DND-41 (cell line): ENCODE data around the gene EPDR1.
A peak's percentile ranks its signal among the peaks of the same experiment; 100 is the strongest.

ENCODE experiments used
- ATAC-seq: fragments of 200-7000 bp; cut with Tn5 transposase; 3 replicates; pipeline ENCODE4 v1.9.1; 2021; ENCODE audit warnings: low read depth; ENCODE audit not compliant: insufficient read depth
- DNase-seq: peaks from one replicate; pipeline ENCODE4 v3.0.0-alpha.2; 2020
- H2AFZ ChIP-seq: 2 replicates; pipeline ENCODE4 v1.6.0; 2012; ENCODE audit warnings: low read depth, low read length
- H3K27ac ChIP-seq: 2 replicates; pipeline ENCODE4 v1.5.1; 2012; ENCODE audit warnings: low read length, inconsistent platforms
- H3K27me3 ChIP-seq: fragments of 200-600 bp; sonication (generic); 2 replicates; pipeline ENCODE4 v1.6.0; 2012; ENCODE audit warnings: low read length, mild to moderate bottlenecking, inconsistent platforms; ENCODE audit not compliant: insufficient read depth, poor library complexity
- H3K36me3 ChIP-seq: 2 replicates; pipeline ENCODE4 v1.5.1; 2012; ENCODE audit warnings: low read length, inconsistent platforms; ENCODE audit not compliant: insufficient read depth
- H3K4me1 ChIP-seq: 2 replicates; pipeline ENCODE4 v1.5.1; 2012; ENCODE audit warnings: mild to moderate bottlenecking, low read length; ENCODE audit not compliant: insufficient read depth
- H3K4me2 ChIP-seq: 2 replicates; pipeline ENCODE4 v1.6.0; 2012; ENCODE audit warnings: mild to moderate bottlenecking, moderate library complexity, low read length, inconsistent platforms; ENCODE audit not compliant: insufficient read depth
- H3K4me3 ChIP-seq, 2 experiments: fragments of 200-600 bp in 1 of 2; shearing (Covaris generic) in 1 of 2; 2 replicates each; pipeline ENCODE4 v1.5.1; 2012 to 2016; ENCODE audit warnings: inconsistent platforms in 2 of 2, low read length in 2 of 2, mild to moderate bottlenecking in 2 of 2, low read depth in 1 of 2, moderate library complexity in 1 of 2
- H3K79me2 ChIP-seq: 2 replicates; pipeline ENCODE4 v1.6.0; 2012; ENCODE audit warnings: low read length, inconsistent platforms; ENCODE audit not compliant: insufficient read depth
- H3K9ac ChIP-seq: 2 replicates; pipeline ENCODE4 v1.6.0; 2012; ENCODE audit warnings: low read depth, mild to moderate bottlenecking, inconsistent platforms, low read length, moderate library complexity
- H3K9me3 ChIP-seq: 2 replicates; pipeline ENCODE4 v1.5.1; 2012; ENCODE audit warnings: low read length, moderate library complexity, mild to moderate bottlenecking, inconsistent platforms; ENCODE audit not compliant: insufficient read depth, severe bottlenecking
- H4K20me1 ChIP-seq: 2 replicates; pipeline ENCODE4 v1.6.0; 2012; ENCODE audit warnings: low read length; ENCODE audit not compliant: insufficient read depth
- CTCF ChIP-seq: IDR thresholded peaks from 2 replicates; pipeline ENCODE4 v1.5.1; 2012; ENCODE audit warnings: borderline replicate concordance, low read length, moderate library complexity, mild to moderate bottlenecking; ENCODE audit not compliant: poor library complexity, severe bottlenecking; ENCODE audit errors: extremely low read depth
- EZH2 ChIP-seq: IDR thresholded peaks from 3 replicates; pipeline ENCODE4 v1.6.1; 2012; ENCODE audit warnings: borderline replicate concordance, low read depth, mild to moderate bottlenecking, moderate library complexity, low read length, inconsistent platforms; ENCODE audit not compliant: severe bottlenecking

EPDR1 gene

GRCh38 chr7:37920849-37921805 is 687 bp downstream of the EPDR1 start:
- peaks cover 8% of the 10 kb centered on the region for H3K27me3 ChIP-seq
- no peaks in the 10 kb centered on the region; the same call in 1 of the 2 replicates for H4K20me1 ChIP-seq
- peak; percentile 81 for ATAC-seq
- peak; percentile 76 for DNase-seq
- peak overlapping the region; percentile 48 to 79 for H3K4me3 ChIP-seq
- H3K4me1 ChIP-seq, result peaks cover 27% of the 10 kb centered on the region
- H3K4me2 ChIP-seq, result peak overlapping the region; percentile 86
- H3K9me3 ChIP-seq, result peaks cover 5% of the 10 kb centered on the region
- H3K36me3 ChIP-seq, result peaks cover 27% of the 10 kb centered on the region
- TF ChIP-seq CTCF (peak; percentile 73), EZH2 (no peak)
- H2AFZ ChIP-seq, result peak overlapping the region; percentile 97
- H3K79me2 ChIP-seq, result peaks cover 51% of the 10 kb centered on the region
- H3K27ac ChIP-seq, result peak overlapping the region; percentile 89
- peak overlapping the region; percentile 91 for H3K9ac ChIP-seq

- peak overlapping the region; percentile 86 for H3K4me2 ChIP-seq
Measured at GRCh38 chr7:37921876-37922275, 1.4 kb downstream of the EPDR1 start.

GRCh38 chr7:37923996-37924395 is 3.6 kb downstream of the EPDR1 start:
- Histone ChIP-seq H4K20me1 (peaks cover 3% of the 10 kb centered on the region; the same call in 1 of the 2 replicates), H2AFZ (no peak overlapping the region), H3K4me2 (no peak overlapping the region), H3K79me2 (peaks cover 78% of the 10 kb centered on the region), H3K9me3 (peaks cover 5% of the 10 kb centered on the region), H3K9ac (no peak overlapping the region), H3K27ac (no peak overlapping the region), H3K27me3 (no peaks in the 10 kb centered on the region), H3K4me3 (no peak overlapping the region), H3K4me1 (peaks cover 27% of the 10 kb centered on the region), H3K36me3 (peaks cover 27% of the 10 kb centered on the region)
- ATAC-seq (no peak), DNase-seq (no peak)
- no peak for TF ChIP-seq CTCF
- TF ChIP-seq EZH2, result no peak

More at GRCh38 chr7:37921876-37922275, 1.4 kb downstream of the EPDR1 start:
- TF ChIP-seq EZH2, result no peak
- TF ChIP-seq CTCF, result no peak
- DNase-seq (no peak), ATAC-seq (no peak)
- peaks cover 8% of the 10 kb centered on the region for H3K27me3 ChIP-seq
- peak overlapping the region; percentile 91 for H3K9ac ChIP-seq
- H3K27ac ChIP-seq, result peak overlapping the region; percentile 18; the same call in 1 of the 2 replicates
- peak overlapping the region; percentile 48 to 79; a peak in 3 of 4 replicates for H3K4me3 ChIP-seq
- H3K9me3 ChIP-seq, result peaks cover 5% of the 10 kb centered on the region
- H2AFZ ChIP-seq, result no peak overlapping the region
- H4K20me1 ChIP-seq, result no peaks in the 10 kb centered on the region; the same call in 1 of the 2 replicates
- peaks cover 58% of the 10 kb centered on the region for H3K79me2 ChIP-seq
- H3K36me3 ChIP-seq, result peaks cover 27% of the 10 kb centered on the region
- H3K4me1 ChIP-seq, result peaks cover 27% of the 10 kb centered on the region
